HepG2 (cell line): Measurements from ENCODE around the gene ENDOG. TPM values are rescaled to one million over a fixed set of nuclear protein-coding genes. Genes with fewer than 3 reads are reported as not detected.
A peak's percentile ranks its signal among the peaks of the same experiment; 100 is the strongest.

Source experiments
- ATF1 ChIP-seq: IDR thresholded peaks from 2 replicates; pipeline ENCODE4 v1.6.1; 2016; ENCODE audit warnings: mild to moderate bottlenecking, control low read depth
- BATF2 ChIP-seq: sonication (generic); formaldehyde crosslinking; IDR thresholded peaks from 2 replicates; pipeline ENCODE4 v1.8.0; 2022; ENCODE audit warnings: mild to moderate bottlenecking, missing genetic modification reagents, moderate library complexity
- CC2D1A ChIP-seq: sonication (generic); formaldehyde crosslinking; IDR thresholded peaks from 2 replicates; pipeline ENCODE4 v1.8.1; 2023; ENCODE audit warnings: mild to moderate bottlenecking, missing genetic modification reagents
- CREB1 ChIP-seq, 2 experiments: fragments of 450-650 bp in 1 of 2; IDR thresholded peaks; 2 replicates each; pipeline ENCODE4 v1.6.1; 2016 to 2017; ENCODE audit warnings: control low read depth in 1 of 2, mild to moderate bottlenecking in 1 of 2, missing compliant biosample characterization in 1 of 2, missing genetic modification characterization in 1 of 2
- FUBP1 ChIP-seq: sonication (generic); formaldehyde crosslinking; IDR thresholded peaks from 2 replicates; pipeline ENCODE4 v1.5.1; 2020; ENCODE audit warnings: missing genetic modification reagents, mild to moderate bottlenecking, borderline replicate concordance
- MIER2 ChIP-seq: IDR thresholded peaks from 2 replicates; pipeline ENCODE4 v1.6.1; 2016; ENCODE audit warnings: missing biosample characterization, missing genetic modification reagents
- MTA3 ChIP-seq: sonication (generic); formaldehyde crosslinking; IDR thresholded peaks from 2 replicates; pipeline ENCODE4 v1.4.0; 2020; ENCODE audit warnings: missing genetic modification reagents
- PATZ1 ChIP-seq: sonication (generic); formaldehyde crosslinking; IDR thresholded peaks from 2 replicates; pipeline ENCODE4 v1.4.0; 2020; ENCODE audit warnings: missing genetic modification reagents
- REPIN1 ChIP-seq: sonication (generic); formaldehyde crosslinking; IDR thresholded peaks from 2 replicates; pipeline ENCODE4 v1.8.0; 2022; ENCODE audit warnings: missing genetic modification reagents, low read depth, mild to moderate bottlenecking, borderline replicate concordance
- RXRB ChIP-seq: IDR thresholded peaks from 2 replicates; pipeline ENCODE4 v1.6.1; 2016; ENCODE audit warnings: borderline replicate concordance, missing genetic modification reagents, missing compliant biosample characterization
- SALL2 ChIP-seq: sonication (generic); formaldehyde crosslinking; IDR thresholded peaks from 2 replicates; pipeline ENCODE4 v1.8.1; 2023; ENCODE audit warnings: mild to moderate bottlenecking, missing genetic modification reagents, inconsistent platforms
- SIN3B ChIP-seq: fragments of 150-350 bp; IDR thresholded peaks from 2 replicates; pipeline ENCODE4 v1.6.1; 2014; ENCODE audit warnings: low read length
- SRY ChIP-seq: sonication (generic); formaldehyde crosslinking; IDR thresholded peaks from 2 replicates; pipeline ENCODE4 v1.8.0; 2022; ENCODE audit warnings: mild to moderate bottlenecking, missing genetic modification reagents
- ZKSCAN8 ChIP-seq: IDR thresholded peaks from 2 replicates; pipeline ENCODE4 v1.6.1; 2016; ENCODE audit warnings: borderline replicate concordance, missing genetic modification reagents, missing compliant biosample characterization
- ZNF335 ChIP-seq: sonication (generic); formaldehyde crosslinking; IDR thresholded peaks from 2 replicates; pipeline ENCODE4 v1.4.0; 2020; ENCODE audit warnings: missing genetic modification reagents
- ZNF441 ChIP-seq: sonication (generic); formaldehyde crosslinking; IDR thresholded peaks from 2 replicates; pipeline ENCODE4 v1.7.0; 2021; ENCODE audit warnings: missing genetic modification reagents, borderline replicate concordance
- ZNF510 ChIP-seq: sonication (generic); formaldehyde crosslinking; IDR thresholded peaks from 2 replicates; pipeline ENCODE4 v1.4.0; 2020; ENCODE audit warnings: low read depth, mild to moderate bottlenecking, missing genetic modification reagents
- ZNF589 ChIP-seq: sonication (generic); formaldehyde crosslinking; conservative IDR thresholded peaks from 2 replicates; pipeline ENCODE4 v1.8.0; 2022; ENCODE audit warnings: mild to moderate bottlenecking, moderate library complexity, missing genetic modification reagents
- ZNF607 ChIP-seq: sonication (generic); formaldehyde crosslinking; IDR thresholded peaks from 2 replicates; pipeline ENCODE4 v1.5.1; 2020; ENCODE audit warnings: missing genetic modification reagents, mild to moderate bottlenecking, borderline replicate concordance
- ZNF770 ChIP-seq: sonication (generic); formaldehyde crosslinking; IDR thresholded peaks from 2 replicates; pipeline ENCODE4 v1.5.0; 2020; ENCODE audit warnings: mild to moderate bottlenecking, missing genetic modification reagents
- ZNF772 ChIP-seq: sonication (generic); formaldehyde crosslinking; IDR thresholded peaks from 2 replicates; pipeline ENCODE4 v1.5.0; 2020; ENCODE audit warnings: mild to moderate bottlenecking, missing genetic modification reagents
- ZSCAN22 ChIP-seq: sonication (generic); formaldehyde crosslinking; IDR thresholded peaks from 2 replicates; pipeline ENCODE4 v1.4.0; 2020; ENCODE audit warnings: mild to moderate bottlenecking, missing genetic modification reagents
- polyA plus RNA-seq, 8 experiments: library from polyadenylated mRNA; depleted of rRNA in 3 of 8; stranded (reverse) in 7 of 8; unstranded in 1 of 8; fragments of >200 nt; fragmentation: Illumina TruSeq in 4 of 8; extraction: Trizol in 4 of 8; gene quantifications; 2 replicates each; pipeline versions ENCODE4 v1.2.1 to v1.2.3, GENCODE V29; 2011 to 2016; ENCODE audit warnings: low read depth in 4 of 8, missing spikeins in 1 of 8, mixed read lengths in 1 of 8; ENCODE audit not compliant: insufficient read depth in 1 of 8
- total RNA-seq, 5 experiments: library from RNA; depleted of rRNA; stranded (reverse); fragments of >200 nt; fragmentation: Illumina TruSeq; extraction: Trizol; gene quantifications; 2 replicates each; pipeline ENCODE4 v1.2.3, GENCODE V29; 2016; ENCODE audit warnings: low read depth in 1 of 5

The ENDOG gene
- total and polyA plus RNA-seq, 2 of the 13 experiments (the other 11 are each of a cell fraction or from before 2014, with no cell fraction given): 26.3 to 28.8 TPM

GRCh38 chr9:128829477-128830251 is 11.4 kb downstream of the ENDOG start, which contains the start of gene SPOUT1 (continued):
- TF ChIP-seq FUBP1 (CRISPR knock-in tag) (peak; percentile 7; the same call in 1 of the 2 replicates), ZNF770 (peak; percentile 74), CC2D1A (CRISPR knock-in tag) (0 out of 2 replicates have a peak, but pooled peaks have one; percentile 27), ATF1 (0 out of 2 replicates have a peak, but pooled peaks have one; percentile 19), SIN3B (peak; percentile 81; the same call in 1 of the 2 replicates), PATZ1 (peak; percentile 56), CREB1 (IDR thresholded peaks at IDR 0.05) (peak; percentile 56), CREB1 (CRISPR knock-in tag; IDR thresholded peaks at IDR 0.05) (no peak; the same call in 1 of the 2 replicates), SRY (peak; percentile 36; the same call in 1 of the 2 replicates), MTA3 (CRISPR knock-in tag) (no peak), SALL2 (CRISPR knock-in tag) (peak; percentile 97), RXRB (CRISPR knock-in tag) (peak; percentile 49; the same call in 1 of the 2 replicates), REPIN1 (CRISPR knock-in tag) (0 out of 2 replicates have a peak, but pooled peaks have one; percentile 32), ZNF589 (0 out of 2 replicates have a peak, but pooled peaks have one; percentile 70), ZNF441 (CRISPR knock-in tag) (peak; percentile 56; the same call in 1 of the 2 replicates), ZKSCAN8 (CRISPR knock-in tag) (0 out of 2 replicates have a peak, but pooled peaks have one; percentile 54), ZNF335 (CRISPR knock-in tag) (peak; percentile 28; the same call in 1 of the 2 replicates), ZSCAN22 (0 out of 2 replicates have a peak, but pooled peaks have one; percentile 68), ZNF607 (peak; percentile 86), MIER2 (CRISPR knock-in tag) (no peak), BATF2 (CRISPR knock-in tag) (peak; percentile 78; the same call in 1 of the 2 replicates), ZNF772 (0 out of 2 replicates have a peak, but pooled peaks have one; percentile 30), ZNF510 (CRISPR knock-in tag) (0 out of 2 replicates have a peak, but pooled peaks have one; percentile 76)
